HepG2 (cell line): Measurements from ENCODE around the gene ZMYND10. TPM values are rescaled to one million over a fixed set of nuclear protein-coding genes. Genes with fewer than 3 reads are reported as not detected.

Experiments used
- ADNP ChIP-seq: sonication (generic); formaldehyde crosslinking; IDR thresholded peaks from 2 replicates; pipeline ENCODE4 v1.4.0; 2020; ENCODE audit warnings: missing genetic modification reagents
- CBX2 ChIP-seq, 2 experiments: fragments of 200-600 bp in 1 of 2; sonication (generic); formaldehyde crosslinking in 1 of 2; IDR thresholded peaks; 2 replicates each; pipeline versions ENCODE4 v1.7.0 to v1.8.1; 2018 to 2022; ENCODE audit warnings: low read depth in 2 of 2, low read length in 1 of 2, mild to moderate bottlenecking in 1 of 2, missing genetic modification reagents in 1 of 2
- DMAP1 ChIP-seq: IDR thresholded peaks from 2 replicates; pipeline ENCODE4 v1.6.1; 2016
- FOXK2 ChIP-seq: fragments of 450-650 bp; IDR thresholded peaks from 2 replicates; pipeline ENCODE4 v1.6.1; 2016
- HNRNPUL1 ChIP-seq: fragments of 200-400 bp; formaldehyde crosslinking; IDR thresholded peaks from 2 replicates; pipeline ENCODE4 v1.6.1; 2017; ENCODE audit warnings: low read depth, mild to moderate bottlenecking, low read length, moderate library complexity
- KDM5A ChIP-seq: fragments of 200-600 bp; sonication (generic); IDR thresholded peaks from 2 replicates; pipeline ENCODE4 v1.7.0; 2018; ENCODE audit warnings: antibody characterized with exemption, mild to moderate bottlenecking, low read length, borderline replicate concordance
- KDM6A ChIP-seq: IDR thresholded peaks from 2 replicates; pipeline ENCODE4 v1.6.1; 2016; ENCODE audit warnings: low read depth
- LCORL ChIP-seq, 2 experiments: fragments of 450-650 bp in 1 of 2; sonication (generic) in 1 of 2; formaldehyde crosslinking in 1 of 2; IDR thresholded peaks; 2 replicates each; pipeline versions ENCODE4 v1.5.0 to v1.6.1; 2017 to 2020; ENCODE audit warnings: antibody characterized with exemption in 1 of 2, missing genetic modification reagents in 1 of 2
- MED13 ChIP-seq: sonication (generic); formaldehyde crosslinking; IDR thresholded peaks from 2 replicates; pipeline ENCODE4 v1.5.0; 2020; ENCODE audit warnings: missing genetic modification reagents
- MEF2D ChIP-seq: sonication (generic); formaldehyde crosslinking; IDR thresholded peaks from 2 replicates; pipeline ENCODE4 v1.5.1; 2020; ENCODE audit warnings: mild to moderate bottlenecking, missing genetic modification reagents
- SALL1 ChIP-seq: sonication (generic); formaldehyde crosslinking; IDR thresholded peaks from 2 replicates; pipeline ENCODE4 v1.8.0; 2022; ENCODE audit warnings: mild to moderate bottlenecking, missing genetic modification reagents
- SPEN ChIP-seq: sonication (generic); formaldehyde crosslinking; IDR thresholded peaks from 2 replicates; pipeline ENCODE4 v1.5.1; 2020; ENCODE audit warnings: low read depth, mild to moderate bottlenecking, missing genetic modification reagents
- THAP11 ChIP-seq: IDR thresholded peaks from 2 replicates; pipeline ENCODE4 v1.6.1; 2016; ENCODE audit warnings: missing biosample characterization, missing genetic modification reagents
- TOE1 ChIP-seq: sonication (generic); formaldehyde crosslinking; IDR thresholded peaks from 2 replicates; pipeline ENCODE4 v1.4.0; 2020; ENCODE audit warnings: mild to moderate bottlenecking, missing genetic modification reagents
- ZNF138 ChIP-seq: sonication (generic); formaldehyde crosslinking; IDR thresholded peaks from 2 replicates; pipeline ENCODE4 v1.5.0; 2020; ENCODE audit warnings: mild to moderate bottlenecking, low read depth, missing genetic modification reagents
- ZNF615 ChIP-seq: sonication (generic); formaldehyde crosslinking; IDR thresholded peaks from 2 replicates; pipeline ENCODE4 v1.5.0; 2020; ENCODE audit warnings: mild to moderate bottlenecking, missing genetic modification reagents, borderline replicate concordance
- ZNF788 ChIP-seq: sonication (generic); formaldehyde crosslinking; IDR thresholded peaks from 2 replicates; pipeline ENCODE4 v1.5.0; 2020; ENCODE audit warnings: mild to moderate bottlenecking, missing genetic modification reagents, borderline replicate concordance
- ZNF839 ChIP-seq: sonication (generic); formaldehyde crosslinking; IDR thresholded peaks from 2 replicates; pipeline ENCODE4 v1.4.0; 2020; ENCODE audit warnings: missing genetic modification reagents, mild to moderate bottlenecking, borderline replicate concordance
- polyA plus RNA-seq, 8 experiments: library from polyadenylated mRNA; depleted of rRNA in 3 of 8; stranded (reverse) in 7 of 8; unstranded in 1 of 8; fragments of >200 nt; fragmentation: Illumina TruSeq in 4 of 8; extraction: Trizol in 4 of 8; gene quantifications; 2 replicates each; pipeline versions ENCODE4 v1.2.1 to v1.2.3, GENCODE V29; 2011 to 2016; ENCODE audit warnings: low read depth in 4 of 8, missing spikeins in 1 of 8, mixed read lengths in 1 of 8; ENCODE audit not compliant: insufficient read depth in 1 of 8
- total RNA-seq, 5 experiments: library from RNA; depleted of rRNA; stranded (reverse); fragments of >200 nt; fragmentation: Illumina TruSeq; extraction: Trizol; gene quantifications; 2 replicates each; pipeline ENCODE4 v1.2.3, GENCODE V29; 2016; ENCODE audit warnings: low read depth in 1 of 5
- TF ChIP-seq, protein P1 (sequence below): sonication (generic); formaldehyde crosslinking; IDR thresholded peaks from 2 replicates; pipeline ENCODE4 v1.5.0; 2020; ENCODE audit warnings: missing genetic modification reagents
- TF ChIP-seq, protein P2 (sequence below): sonication (generic); formaldehyde crosslinking; IDR thresholded peaks from 2 replicates; pipeline ENCODE4 v1.8.1; 2023; ENCODE audit warnings: mild to moderate bottlenecking, missing genetic modification reagents
- TF ChIP-seq, protein P3 (sequence below): sonication (generic); formaldehyde crosslinking; IDR thresholded peaks from 2 replicates; pipeline ENCODE4 v1.5.1; 2020; ENCODE audit warnings: missing genetic modification reagents, mild to moderate bottlenecking, borderline replicate concordance

Gene ZMYND10
- total and polyA plus RNA-seq, 2 of the 13 experiments (the other 11 are each of a cell fraction or from before 2014, with no cell fraction given) = 0.60 to 0.74 TPM

DNA sequence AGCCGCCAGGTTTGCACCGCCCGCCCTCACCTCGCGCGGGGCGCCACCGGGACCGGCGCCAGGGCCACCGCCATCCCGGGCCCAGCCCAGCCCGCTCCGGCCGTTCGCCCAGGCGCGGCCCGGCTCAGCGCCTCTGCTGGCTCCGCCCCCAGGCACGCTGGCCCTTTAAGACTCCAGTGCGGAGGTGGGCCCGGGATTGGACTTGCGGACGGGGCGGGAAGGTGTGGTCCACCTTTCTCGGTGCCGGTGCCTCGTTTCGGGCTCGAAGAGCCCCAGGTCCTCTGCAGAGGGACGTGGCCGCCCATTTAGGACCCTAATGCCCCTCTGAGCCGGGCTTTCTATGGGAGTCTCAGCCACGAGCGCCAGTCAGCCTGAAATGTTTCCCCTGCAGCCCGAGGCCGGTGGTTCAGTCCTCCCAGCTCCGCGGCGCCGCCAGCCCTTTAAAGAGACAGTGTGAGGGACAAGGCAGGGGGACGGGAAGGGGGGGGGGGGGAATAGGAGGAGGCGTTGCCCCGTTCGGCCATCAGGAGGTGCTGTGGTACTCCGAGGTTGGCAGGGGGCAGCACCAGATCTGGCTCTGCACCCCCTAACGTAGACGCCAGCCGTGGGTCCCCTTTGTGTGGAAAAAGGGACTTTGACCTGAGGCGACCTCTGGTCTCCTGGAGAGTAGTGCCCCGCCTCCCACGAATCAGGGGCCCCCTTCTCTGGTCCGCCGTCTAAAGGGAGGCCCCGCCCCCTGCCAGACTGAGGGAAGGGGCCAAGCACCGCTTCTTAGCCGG lies 24.0 kb downstream of the ZMYND10 start (continued):
- TF ChIP-seq MEF2D (CRISPR knock-in tag) (peak; percentile 60; the same call in 1 of the 2 replicates), ZNF839 (CRISPR knock-in tag) (0 out of 2 replicates have a peak, but pooled peaks have one; percentile 59), ZNF138 (CRISPR knock-in tag) (peak; percentile 55; the same call in 1 of the 2 replicates), CBX2 (IDR thresholded peaks at IDR 0.05; ENCODE audit: low read depth, low read length) (no peak), CBX2 (CRISPR knock-in tag; IDR thresholded peaks at IDR 0.05; ENCODE audit: low read depth) (no peak), THAP11 (peak; percentile 70), TOE1 (peak; percentile 38; the same call in 1 of the 2 replicates), ZNF615 (peak; percentile 73; the same call in 1 of the 2 replicates), KDM6A (CRISPR knock-in tag) (peak; percentile 71; the same call in 1 of the 2 replicates), HNRNPUL1 (no peak), LCORL (IDR thresholded peaks at IDR 0.05) (no peak), LCORL (CRISPR knock-in tag; IDR thresholded peaks at IDR 0.05) (peak; percentile 80; the same call in 1 of the 2 replicates), FOXK2 (peak; percentile 99), ADNP (0 out of 2 replicates have a peak, but pooled peaks have one; percentile 6), SALL1 (CRISPR knock-in tag) (peak; percentile 64), SPEN (CRISPR knock-in tag) (peak; percentile 62), ZNF788 (CRISPR knock-in tag) (peak; percentile 41; the same call in 1 of the 2 replicates), DMAP1 (peak; percentile 39; the same call in 1 of the 2 replicates), MED13 (peak; percentile 23; the same call in 1 of the 2 replicates), KDM5A (peak; percentile 55; the same call in 1 of the 2 replicates)
- TF ChIP-seq, protein P1, sequence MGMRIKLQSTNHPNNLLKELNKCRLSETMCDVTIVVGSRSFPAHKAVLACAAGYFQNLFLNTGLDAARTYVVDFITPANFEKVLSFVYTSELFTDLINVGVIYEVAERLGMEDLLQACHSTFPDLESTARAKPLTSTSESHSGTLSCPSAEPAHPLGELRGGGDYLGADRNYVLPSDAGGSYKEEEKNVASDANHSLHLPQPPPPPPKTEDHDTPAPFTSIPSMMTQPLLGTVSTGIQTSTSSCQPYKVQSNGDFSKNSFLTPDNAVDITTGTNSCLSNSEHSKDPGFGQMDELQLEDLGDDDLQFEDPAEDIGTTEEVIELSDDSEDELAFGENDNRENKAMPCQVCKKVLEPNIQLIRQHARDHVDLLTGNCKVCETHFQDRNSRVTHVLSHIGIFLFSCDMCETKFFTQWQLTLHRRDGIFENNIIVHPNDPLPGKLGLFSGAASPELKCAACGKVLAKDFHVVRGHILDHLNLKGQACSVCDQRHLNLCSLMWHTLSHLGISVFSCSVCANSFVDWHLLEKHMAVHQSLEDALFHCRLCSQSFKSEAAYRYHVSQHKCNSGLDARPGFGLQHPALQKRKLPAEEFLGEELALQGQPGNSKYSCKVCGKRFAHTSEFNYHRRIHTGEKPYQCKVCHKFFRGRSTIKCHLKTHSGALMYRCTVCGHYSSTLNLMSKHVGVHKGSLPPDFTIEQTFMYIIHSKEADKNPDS (CRISPR knock-in tag) = no peak
- TF ChIP-seq, protein P2, sequence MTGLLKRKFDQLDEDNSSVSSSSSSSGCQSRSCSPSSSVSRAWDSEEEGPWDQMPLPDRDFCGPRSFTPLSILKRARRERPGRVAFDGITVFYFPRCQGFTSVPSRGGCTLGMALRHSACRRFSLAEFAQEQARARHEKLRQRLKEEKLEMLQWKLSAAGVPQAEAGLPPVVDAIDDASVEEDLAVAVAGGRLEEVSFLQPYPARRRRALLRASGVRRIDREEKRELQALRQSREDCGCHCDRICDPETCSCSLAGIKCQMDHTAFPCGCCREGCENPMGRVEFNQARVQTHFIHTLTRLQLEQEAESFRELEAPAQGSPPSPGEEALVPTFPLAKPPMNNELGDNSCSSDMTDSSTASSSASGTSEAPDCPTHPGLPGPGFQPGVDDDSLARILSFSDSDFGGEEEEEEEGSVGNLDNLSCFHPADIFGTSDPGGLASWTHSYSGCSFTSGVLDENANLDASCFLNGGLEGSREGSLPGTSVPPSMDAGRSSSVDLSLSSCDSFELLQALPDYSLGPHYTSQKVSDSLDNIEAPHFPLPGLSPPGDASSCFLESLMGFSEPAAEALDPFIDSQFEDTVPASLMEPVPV (CRISPR knock-in tag) = 0 out of 2 replicates have a peak, but pooled peaks have one; percentile 9
- TF ChIP-seq, protein P3, sequence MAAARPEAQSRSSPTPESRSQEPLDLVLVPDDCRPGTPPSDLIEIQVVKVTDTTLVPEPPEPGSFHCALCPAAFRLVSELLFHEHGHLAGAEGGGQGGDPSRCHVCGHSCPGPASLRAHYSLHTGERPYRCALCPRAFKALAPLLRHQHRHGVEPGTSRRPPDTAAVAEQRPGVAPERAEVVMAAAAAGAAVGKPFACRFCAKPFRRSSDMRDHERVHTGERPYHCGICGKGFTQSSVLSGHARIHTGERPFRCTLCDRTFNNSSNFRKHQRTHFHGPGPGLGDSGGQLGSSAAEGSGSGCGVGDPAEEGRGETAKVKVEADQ (CRISPR knock-in tag) = peak; percentile 77; the same call in 1 of the 2 replicates
